HCT116 (cell line): ENCODE data around the gene DCTN2. TPM values are rescaled to one million over a fixed set of nuclear protein-coding genes. Genes with fewer than 3 reads are reported as not detected.
"Not testable (repeated sequence)": the region's sequence is repeated elsewhere in the genome, so short reads cannot be mapped to it uniquely, and the experiment has no call there.

Source experiments
- ATAC-seq: fragments of 200-7000 bp; cut with Tn5 transposase; 2 replicates; pipeline ENCODE4 v1.9.1; 2020; ENCODE audit warnings: mild to moderate bottlenecking, moderate library complexity
- BruUV-seq: library from RNA; stranded (reverse); fragments of 400-500 nt; replicated peaks from 2 replicates; lab custom pipeline; 2021; lab: Mats Ljungman, UMichigan
- CTCF ChIA-PET: fragments of 300-600 bp; sonication (Branson Sonifier 250); formaldehyde crosslinking; loops from one replicate; lab custom pipeline; 2021; ENCODE audit warnings: antibody characterized with exemption; lab: Charles Lee
- POLR2A ChIA-PET: fragments of 300-600, 350-600 bp; sonication (Branson Sonifier 250); formaldehyde crosslinking; loops from one replicate; lab custom pipeline; 2021; ENCODE audit warnings: antibody characterized with exemption; lab: Charles Lee
- RAD21 ChIA-PET, 2 experiments: fragments of 300-600 bp; sonication (Branson Sonifier 250); formaldehyde crosslinking; loops; one replicate each; lab custom pipeline; 2023; ENCODE audit warnings: low total read pairs in 2 of 2; ENCODE audit not compliant: uncharacterized antibody in 2 of 2, unreplicated experiment in 2 of 2, low non-redundant PET in 1 of 2; lab: Charles Lee
- DNase-seq: peaks from one replicate; pipeline ENCODE4 v3.0.0-alpha.2; 2010; ENCODE audit warnings: low read depth, low spot score
- H2AFZ ChIP-seq: fragments of 200-600 bp; shearing (Covaris generic), sonication (generic); 2 replicates; pipeline ENCODE4 v1.6.1; 2017; ENCODE audit warnings: low read depth, mixed run types, mixed read lengths, antibody characterized with exemption, low read length; ENCODE audit not compliant: poor library complexity, severe bottlenecking
- H3K27ac ChIP-seq: 2 replicates; pipeline ENCODE4 v1.5.1; 2012; ENCODE audit warnings: low read depth, low read length
- H3K27me3 ChIP-seq: fragments of 200-600 bp; sonication (generic); 2 replicates; pipeline ENCODE4 v1.6.1; 2016; ENCODE audit warnings: mixed run types, low read length, mixed read lengths; ENCODE audit not compliant: insufficient read depth
- H3K36me3 ChIP-seq, 2 experiments: fragments of 200-500 bp in 1 of 2; fragments of 200-600 bp in 1 of 2; sonication (Bioruptor generic) in 1 of 2; sonication (generic) in 1 of 2; 2 replicates each; pipeline versions ENCODE4 v1.5.1 to v1.6.1; 2014 to 2016; ENCODE audit warnings: low read length in 2 of 2, inconsistent platforms in 1 of 2, mixed read lengths in 1 of 2, mixed run types in 1 of 2; ENCODE audit not compliant: insufficient read depth in 2 of 2, control insufficient read depth in 1 of 2
- H3K4me1 ChIP-seq, 2 experiments: fragments of 200-600 bp in 1 of 2; sonication (generic) in 1 of 2; 2 replicates each; pipeline versions ENCODE4 v1.5.1 to v1.6.1; 2012 to 2017; ENCODE audit warnings: low read length in 2 of 2, inconsistent platforms in 1 of 2, mild to moderate bottlenecking in 1 of 2, mixed read lengths in 1 of 2, mixed run types in 1 of 2, moderate library complexity in 1 of 2; ENCODE audit not compliant: insufficient read depth in 2 of 2, control insufficient read depth in 1 of 2
- H3K4me2 ChIP-seq: fragments of 200-600 bp; sonication (generic); 2 replicates; pipeline ENCODE4 v1.6.1; 2017; ENCODE audit warnings: mixed run types, low read length, mixed read lengths
- H3K4me3 ChIP-seq, 2 experiments: fragments of 200-600 bp in 1 of 2; sonication (generic) in 1 of 2; replicated peaks in 1 of 2; 2 replicates each; pipeline ENCODE4 v1.5.1; 2011 to 2016; ENCODE audit warnings: low read length in 2 of 2, control low read depth in 1 of 2, low read depth in 1 of 2, mild to moderate bottlenecking in 1 of 2, mixed read lengths in 1 of 2, mixed run types in 1 of 2
- H3K79me2 ChIP-seq: fragments of 200-600 bp; sonication (generic); 2 replicates; pipeline ENCODE4 v1.6.1; 2017; ENCODE audit warnings: mild to moderate bottlenecking, mixed run types, low read length, moderate library complexity, mixed read lengths; ENCODE audit not compliant: insufficient read depth
- H3K9ac ChIP-seq: fragments of 200-600 bp; sonication (generic); 2 replicates; pipeline ENCODE4 v1.6.1; 2016; ENCODE audit warnings: low read length, mixed read lengths
- H3K9me2 ChIP-seq: fragments of 200-600 bp; sonication (generic), shearing (Covaris generic); 2 replicates; pipeline ENCODE4 v1.6.1; 2017; ENCODE audit warnings: mixed run types, mild to moderate bottlenecking, moderate library complexity; ENCODE audit not compliant: insufficient read depth
- H3K9me3 ChIP-seq, 2 experiments: fragments of 200-500 bp in 1 of 2; fragments of 200-600 bp in 1 of 2; sonication (Bioruptor generic) in 1 of 2; sonication (generic) in 1 of 2; 2 replicates each; pipeline ENCODE4 v1.6.1; 2014 to 2017; ENCODE audit warnings: low read length in 2 of 2, mixed read lengths in 2 of 2, inconsistent platforms in 1 of 2, low read depth in 1 of 2, mild to moderate bottlenecking in 1 of 2, mixed run types in 1 of 2, moderate library complexity in 1 of 2; ENCODE audit not compliant: control insufficient read depth in 1 of 2, insufficient read depth in 1 of 2
- H4K20me1 ChIP-seq: fragments of 200-600 bp; sonication (generic), shearing (Covaris generic); 2 replicates; pipeline ENCODE4 v1.6.1; 2017; ENCODE audit warnings: mixed run types, mild to moderate bottlenecking, moderate library complexity; ENCODE audit not compliant: insufficient read depth
- EGR1 ChIP-seq: IDR thresholded peaks from 2 replicates; pipeline ENCODE4 v1.6.1; 2012; ENCODE audit warnings: low read depth
- ELF1 ChIP-seq: IDR thresholded peaks from 2 replicates; pipeline ENCODE4 v1.6.1; 2012; ENCODE audit warnings: low read depth, borderline replicate concordance
- MAX ChIP-seq: IDR thresholded peaks from 2 replicates; pipeline ENCODE4 v1.6.1; 2012
- POLR2A ChIP-seq: IDR thresholded peaks from 2 replicates; pipeline ENCODE4 v1.7.0; 2011; ENCODE audit warnings: borderline replicate concordance; ENCODE audit not compliant: insufficient read depth, insufficient read length; ENCODE audit errors: extremely low read depth
- SIN3A ChIP-seq: IDR thresholded peaks from 2 replicates; pipeline ENCODE4 v1.6.1; 2012; ENCODE audit warnings: low read depth
- SP1 ChIP-seq: IDR thresholded peaks from 2 replicates; pipeline ENCODE4 v1.6.1; 2012; ENCODE audit warnings: low read depth
- SRF ChIP-seq: IDR thresholded peaks from 2 replicates; pipeline ENCODE4 v1.6.1; 2012; ENCODE audit warnings: low read depth
- ZNF274 ChIP-seq: fragments of 200-500 bp; sonication (Bioruptor generic); IDR thresholded peaks from 2 replicates; pipeline ENCODE4 v1.6.1; 2014; ENCODE audit warnings: mild to moderate bottlenecking, low read depth, low read length, inconsistent platforms
- intact Hi-C: fragments of 100-400 bp; cut with micrococcal nuclease; formaldehyde crosslinking; loops from 2 replicates; pipeline ENCODE4 v1.10.0; 2022
- total RNA-seq: library from RNA; stranded (reverse); gene quantifications from one replicate; pipeline ENCODE4 v1.2.1, GENCODE V29; 2021; ENCODE audit not compliant: unreplicated experiment
- TF ChIP-seq, protein P1 (sequence below): IDR thresholded peaks from 2 replicates; pipeline ENCODE4 v1.6.1; 2012
- TF ChIP-seq, protein P2 (sequence below): IDR thresholded peaks from 2 replicates; pipeline ENCODE4 v1.6.1; 2011; ENCODE audit warnings: mild to moderate bottlenecking, low read length, moderate library complexity; ENCODE audit not compliant: insufficient replicate concordance; ENCODE audit errors: extremely low read depth

Gene DCTN2
- total RNA-seq, 1 experiment from 2014 or later: 95.9 TPM

- no peak for TF ChIP-seq POLR2A
- no peak for TF ChIP-seq MAX
- TF ChIP-seq, protein P1, sequence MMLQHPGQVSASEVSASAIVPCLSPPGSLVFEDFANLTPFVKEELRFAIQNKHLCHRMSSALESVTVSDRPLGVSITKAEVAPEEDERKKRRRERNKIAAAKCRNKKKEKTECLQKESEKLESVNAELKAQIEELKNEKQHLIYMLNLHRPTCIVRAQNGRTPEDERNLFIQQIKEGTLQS: no peak
- no peak for TF ChIP-seq SRF
- no peak for TF ChIP-seq ZNF274
- no peak for TF ChIP-seq SP1
- no peak for TF ChIP-seq ELF1
- TF ChIP-seq, protein P2, sequence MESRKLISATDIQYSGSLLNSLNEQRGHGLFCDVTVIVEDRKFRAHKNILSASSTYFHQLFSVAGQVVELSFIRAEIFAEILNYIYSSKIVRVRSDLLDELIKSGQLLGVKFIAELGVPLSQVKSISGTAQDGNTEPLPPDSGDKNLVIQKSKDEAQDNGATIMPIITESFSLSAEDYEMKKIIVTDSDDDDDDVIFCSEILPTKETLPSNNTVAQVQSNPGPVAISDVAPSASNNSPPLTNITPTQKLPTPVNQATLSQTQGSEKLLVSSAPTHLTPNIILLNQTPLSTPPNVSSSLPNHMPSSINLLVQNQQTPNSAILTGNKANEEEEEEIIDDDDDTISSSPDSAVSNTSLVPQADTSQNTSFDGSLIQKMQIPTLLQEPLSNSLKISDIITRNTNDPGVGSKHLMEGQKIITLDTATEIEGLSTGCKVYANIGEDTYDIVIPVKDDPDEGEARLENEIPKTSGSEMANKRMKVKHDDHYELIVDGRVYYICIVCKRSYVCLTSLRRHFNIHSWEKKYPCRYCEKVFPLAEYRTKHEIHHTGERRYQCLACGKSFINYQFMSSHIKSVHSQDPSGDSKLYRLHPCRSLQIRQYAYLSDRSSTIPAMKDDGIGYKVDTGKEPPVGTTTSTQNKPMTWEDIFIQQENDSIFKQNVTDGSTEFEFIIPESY: no peak
- TF ChIP-seq SIN3A: no peak
- no peak for TF ChIP-seq EGR1
- peaks cover 15 to 41% of the 10 kb centered on the region in 2 experiments for H3K4me1 ChIP-seq
- peaks cover 32 to 41% of the 10 kb centered on the region in 2 experiments; a peak in 3 of 4 replicates for H3K36me3 ChIP-seq
- no peaks in the 10 kb centered on the region for H3K27me3 ChIP-seq
- H3K27ac ChIP-seq: no peak overlapping the region; the same call in 1 of the 2 replicates
- H3K9me2 ChIP-seq: no peaks in the 10 kb centered on the region
- peaks cover 49% of the 10 kb centered on the region for H3K79me2 ChIP-seq
- BruUV-seq: no TSS peak
- H3K9me3 ChIP-seq: no peaks in the 10 kb centered on the region
- peak overlapping the region in 1 of 2 experiments; percentile 88; a peak in 3 of 4 replicates for H3K4me3 ChIP-seq
- ATAC-seq (no peak), DNase-seq (no peak)
- CTCF ChIA-PET: no interaction called here
- intact Hi-C loops: no loop called here
- H3K4me2 ChIP-seq: peak overlapping the region; percentile 94; the same call in 1 of the 2 replicates
- H2AFZ ChIP-seq: no peak overlapping the region
- H3K9ac ChIP-seq: no peak overlapping the region
- RAD21 ChIA-PET: no interaction called here
- peaks cover 7% of the 10 kb centered on the region; the same call in 1 of the 2 replicates for H4K20me1 ChIP-seq
- POLR2A ChIA-PET: interaction anchor here (1.1 to 1.6 kb wide), 3 partner anchors 13 to 29 kb away, joined by 3 to 4 read pairs (median 4); partner anchors contain the start of gene DCTN2
Observed at GRCh38 chr12:57518176-57518919, 28.6 kb downstream of the DCTN2 start.

- ATAC-seq, DNase-seq, H2AFZ ChIP-seq, H3K9ac ChIP-seq, RAD21 ChIA-PET, H3K27me3 ChIP-seq, BruUV-seq, H3K27ac ChIP-seq, H3K4me3 ChIP-seq, H3K9me2 ChIP-seq, H3K4me2 ChIP-seq, CTCF ChIA-PET, H3K9me3 ChIP-seq, H4K20me1 ChIP-seq, intact Hi-C loops: not testable (repeated sequence)
- H3K4me1 ChIP-seq: peaks cover 15 to 38% of the 10 kb centered on the region in 2 experiments
- POLR2A ChIA-PET: interaction anchor here (1.1 to 1.6 kb wide), 2 partner anchors 12 to 29 kb away, joined by 3 to 4 read pairs; no protein-coding TSS in a partner anchor
- peaks cover 34 to 46% of the 10 kb centered on the region in 2 experiments; a peak in 3 of 4 replicates for H3K36me3 ChIP-seq
- H3K79me2 ChIP-seq: peaks cover 45% of the 10 kb centered on the region
Observed at GRCh38 chr12:57517718-57518117, 29.3 kb downstream of the DCTN2 start.
